C4-2B (cell line): Measurements from ENCODE around the gene BTBD9.

Experiments used
- H3K27ac ChIP-seq: fragments of 450-650 bp; 2 replicates; pipeline ENCODE4 v1.5.1; 2017
- ZFX ChIP-seq: fragments of 450-650 bp; IDR thresholded peaks from 2 replicates; pipeline ENCODE4 v1.6.1; 2017
- TF ChIP-seq, protein P1 (sequence below): fragments of 450-650 bp; conservative IDR thresholded peaks from 2 replicates; pipeline ENCODE4 v1.5.1; 2017; ENCODE audit warnings: mild to moderate bottlenecking

BTBD9 gene

DNA sequence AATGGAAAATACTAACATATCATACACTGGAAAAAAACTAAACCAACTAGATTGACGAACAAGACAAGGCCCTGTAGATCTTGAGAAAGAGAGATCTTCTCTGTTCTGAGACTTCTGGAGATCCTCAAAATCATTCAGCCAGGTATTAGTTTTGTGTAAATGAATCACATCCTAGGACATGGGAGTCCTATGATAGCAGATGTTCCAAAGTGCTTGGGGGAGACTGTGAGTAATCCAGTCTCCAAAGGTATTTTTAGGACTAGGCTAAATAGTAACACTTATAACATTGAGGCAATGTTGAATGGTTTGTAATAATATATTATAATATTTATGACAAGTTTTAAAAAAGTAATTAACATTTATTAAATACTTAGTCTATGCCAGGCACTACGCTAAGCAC, 275.0 kb downstream of the BTBD9 start:
- H3K27ac ChIP-seq, result no peak overlapping the region
- no peak for TF ChIP-seq ZFX
- TF ChIP-seq, protein P1, sequence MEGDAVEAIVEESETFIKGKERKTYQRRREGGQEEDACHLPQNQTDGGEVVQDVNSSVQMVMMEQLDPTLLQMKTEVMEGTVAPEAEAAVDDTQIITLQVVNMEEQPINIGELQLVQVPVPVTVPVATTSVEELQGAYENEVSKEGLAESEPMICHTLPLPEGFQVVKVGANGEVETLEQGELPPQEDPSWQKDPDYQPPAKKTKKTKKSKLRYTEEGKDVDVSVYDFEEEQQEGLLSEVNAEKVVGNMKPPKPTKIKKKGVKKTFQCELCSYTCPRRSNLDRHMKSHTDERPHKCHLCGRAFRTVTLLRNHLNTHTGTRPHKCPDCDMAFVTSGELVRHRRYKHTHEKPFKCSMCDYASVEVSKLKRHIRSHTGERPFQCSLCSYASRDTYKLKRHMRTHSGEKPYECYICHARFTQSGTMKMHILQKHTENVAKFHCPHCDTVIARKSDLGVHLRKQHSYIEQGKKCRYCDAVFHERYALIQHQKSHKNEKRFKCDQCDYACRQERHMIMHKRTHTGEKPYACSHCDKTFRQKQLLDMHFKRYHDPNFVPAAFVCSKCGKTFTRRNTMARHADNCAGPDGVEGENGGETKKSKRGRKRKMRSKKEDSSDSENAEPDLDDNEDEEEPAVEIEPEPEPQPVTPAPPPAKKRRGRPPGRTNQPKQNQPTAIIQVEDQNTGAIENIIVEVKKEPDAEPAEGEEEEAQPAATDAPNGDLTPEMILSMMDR, result no peak

DNA sequence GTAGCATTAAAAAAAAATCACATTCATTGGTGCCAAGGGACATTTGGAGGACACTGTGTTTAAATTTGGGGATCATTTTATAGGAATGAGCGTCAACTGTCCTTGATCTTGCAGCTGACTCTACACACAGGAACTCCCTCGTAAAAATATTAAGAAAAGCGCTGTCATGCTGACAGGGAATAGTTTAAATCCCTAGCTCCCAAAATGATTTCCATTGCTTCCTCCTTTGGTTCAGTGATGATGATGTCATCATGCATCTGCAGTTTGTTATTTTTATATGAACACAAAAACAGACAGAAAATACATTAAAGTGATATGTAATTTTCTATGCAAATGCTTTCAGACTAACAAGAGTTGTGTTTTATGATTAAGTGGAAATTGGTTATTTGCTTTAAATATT, 275.6 kb downstream of the BTBD9 start:
- H3K27ac ChIP-seq, result no peak overlapping the region
- TF ChIP-seq, protein P1, result no peak
- TF ChIP-seq ZFX, result no peak

DNA sequence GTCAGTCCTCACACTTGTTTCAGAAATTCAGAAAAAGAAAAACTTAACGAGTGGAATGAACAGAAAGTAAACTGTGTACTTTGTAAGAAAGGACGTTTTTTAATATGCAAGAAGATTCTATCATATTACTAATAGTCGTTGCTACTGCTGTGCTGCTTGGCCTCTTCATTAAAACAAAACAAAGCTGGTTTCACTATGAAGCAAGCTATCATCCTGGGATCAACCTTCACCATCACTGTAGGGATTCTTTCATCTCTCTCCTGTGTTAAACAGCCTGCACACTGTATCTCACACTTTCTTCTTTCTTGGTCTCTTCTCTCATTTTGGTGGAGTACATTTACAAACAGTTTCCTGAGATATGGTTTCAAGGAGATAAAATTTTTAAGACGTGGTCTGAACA, 284.2 kb downstream of the BTBD9 start:
- TF ChIP-seq, protein P1, result no peak
- no peak for TF ChIP-seq ZFX
- no peak overlapping the region for H3K27ac ChIP-seq

DNA sequence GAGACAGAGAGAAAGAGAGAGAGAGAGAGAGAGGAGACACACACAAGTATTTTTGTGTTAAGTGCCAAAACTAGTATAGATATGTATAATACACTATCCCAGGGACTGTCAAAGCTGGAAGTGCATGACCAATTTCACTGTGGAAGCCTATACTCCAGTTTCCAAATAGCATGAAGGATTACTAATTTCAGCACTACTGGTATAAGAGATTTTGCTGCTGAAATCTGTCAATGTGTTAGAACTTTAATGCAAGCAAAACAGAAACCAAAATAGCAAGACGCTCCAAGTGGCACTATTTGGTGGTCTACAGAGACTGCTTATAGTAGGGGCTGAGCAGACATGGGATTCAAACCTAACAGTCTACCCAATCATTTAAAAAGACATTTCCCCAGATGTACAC, 284.8 kb downstream of the BTBD9 start:
- no peak for TF ChIP-seq ZFX
- TF ChIP-seq, protein P1, result no peak
- no peak overlapping the region for H3K27ac ChIP-seq

DNA sequence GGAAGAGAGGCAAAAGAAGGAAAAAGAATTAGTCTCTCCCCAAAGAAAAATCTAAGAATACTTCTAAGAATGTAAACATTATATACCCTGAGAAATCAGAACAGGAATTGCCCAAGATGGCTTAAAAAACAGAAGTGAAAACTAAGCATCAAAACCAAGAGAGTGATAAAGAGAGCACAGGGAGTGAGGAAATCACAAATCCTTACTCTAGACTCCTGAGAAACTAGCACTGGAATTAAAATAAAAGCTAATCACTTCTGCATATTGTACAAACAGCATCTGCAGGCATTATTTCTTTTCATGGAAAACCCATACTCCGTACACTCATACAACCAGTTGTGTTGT, 285.7 kb downstream of the BTBD9 start:
- H3K27ac ChIP-seq, result no peak overlapping the region
- no peak for TF ChIP-seq ZFX
- TF ChIP-seq, protein P1, result no peak

DNA sequence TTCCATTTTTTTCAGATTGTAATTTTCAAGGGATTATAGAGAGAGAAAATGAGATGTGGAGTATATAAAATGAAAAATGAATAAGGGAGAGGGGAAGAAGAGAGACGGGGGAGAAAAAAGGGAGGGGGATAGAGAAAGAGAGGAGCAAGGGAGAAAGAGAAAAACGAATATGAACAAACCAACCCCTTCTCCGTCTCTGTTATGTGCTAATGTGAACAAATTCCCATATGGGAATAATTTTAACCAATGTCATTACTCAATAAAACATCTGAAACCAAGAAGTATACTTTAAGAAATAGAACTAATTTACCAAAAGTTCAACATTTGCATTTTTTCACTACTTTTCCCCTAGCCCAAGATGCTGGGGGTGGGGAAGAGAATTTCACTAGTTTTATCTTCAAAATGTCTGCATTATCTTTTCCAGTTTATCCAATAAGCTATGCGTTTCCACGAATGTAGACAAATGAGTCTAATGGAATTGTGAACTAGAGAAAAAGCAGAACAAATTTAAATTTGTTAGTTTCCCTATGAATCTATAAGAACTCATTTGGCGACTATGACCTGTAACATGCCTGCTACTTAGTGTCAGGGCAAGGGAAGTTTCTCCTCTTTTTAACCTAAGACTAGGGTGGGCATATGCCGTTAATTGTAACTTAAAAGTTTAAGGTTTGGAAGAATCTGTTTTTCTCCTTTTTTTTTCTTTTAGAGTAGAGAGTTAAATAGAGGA, 286.3 kb downstream of the BTBD9 start:
- no peak overlapping the region for H3K27ac ChIP-seq
- TF ChIP-seq, protein P1, result no peak
- TF ChIP-seq ZFX, result no peak

DNA sequence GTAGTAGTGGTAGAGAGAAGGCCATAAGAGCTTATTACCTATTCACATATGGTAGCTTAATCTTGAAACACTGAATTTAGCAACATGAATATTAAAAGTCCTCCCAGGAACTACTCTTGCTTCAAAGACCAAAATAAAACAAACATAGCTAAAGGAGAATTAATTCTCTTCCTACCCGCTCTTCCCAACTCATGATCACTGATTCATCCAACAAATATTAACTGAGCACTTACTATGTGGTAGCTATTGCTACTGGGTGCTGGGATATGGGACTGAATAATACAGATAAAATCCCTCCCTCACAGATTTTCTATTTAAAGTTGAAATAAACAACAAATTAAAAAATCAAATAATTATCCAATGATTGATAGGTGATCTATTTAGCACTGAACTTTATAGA, 287.1 kb downstream of the BTBD9 start:
- H3K27ac ChIP-seq, result no peak overlapping the region
- TF ChIP-seq ZFX, result no peak
- TF ChIP-seq, protein P1, result no peak
